ENCODE measurements around the gene PDRG1.

The PDRG1 gene

DNA sequence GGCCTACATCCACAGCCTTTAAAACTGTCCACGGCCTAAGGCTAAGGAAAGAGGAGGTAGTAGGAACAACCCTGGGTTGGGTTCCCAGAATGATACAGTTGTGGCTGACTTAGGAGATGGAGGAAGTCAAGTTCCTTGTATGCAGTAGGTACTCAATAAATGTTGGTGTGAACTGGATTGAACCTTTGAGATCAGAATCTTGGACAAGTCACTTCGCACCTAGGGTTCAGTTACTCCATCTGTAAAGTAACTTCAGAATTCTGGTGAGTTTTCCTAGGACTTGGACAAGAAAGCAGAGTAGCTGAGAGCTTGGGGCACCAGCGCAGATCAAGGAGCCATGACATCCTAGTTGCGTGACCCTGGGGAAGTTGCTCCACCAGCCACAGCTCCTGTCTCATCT is 25.2 kb upstream of the PDRG1 start:
- ChIA-PET POLR2A (no interaction called here), CTCF (no interaction called here)
- no peak for DNase-seq (ENCODE audit: extremely low spot score)

DNA sequence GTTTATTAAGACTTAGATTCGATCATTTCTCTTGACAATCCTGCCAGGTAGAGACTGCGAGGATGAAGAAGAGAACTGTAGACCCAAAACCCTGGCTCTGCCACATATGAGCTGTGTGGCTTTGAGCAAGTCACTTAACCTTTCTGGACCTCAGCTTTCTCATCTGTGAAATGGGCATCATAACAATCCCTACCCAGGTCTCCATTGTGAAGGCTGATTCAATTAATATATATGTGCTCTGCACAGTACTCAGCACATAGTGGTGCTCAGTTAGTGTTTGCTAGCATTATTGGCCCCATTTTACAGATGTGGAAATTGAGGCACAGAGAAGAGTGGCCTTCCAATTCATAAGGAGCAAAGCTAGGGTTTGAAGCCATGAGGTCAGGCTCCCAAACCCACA is 24.0 kb upstream of the PDRG1 start:
- no peak for DNase-seq (ENCODE audit: extremely low spot score)
- CTCF ChIA-PET: no interaction called here
- TF ChIP-seq LEF1 (IDR thresholded peaks at IDR 0.05; ENCODE audit: borderline replicate concordance): no peak
- TF ChIP-seq HDGF (IDR thresholded peaks at IDR 0.05; ENCODE audit: borderline replicate concordance): no peak
- TF ChIP-seq FOXA1 (IDR thresholded peaks at IDR 0.05): no peak
- no peak for TF ChIP-seq BHLHE40 (IDR thresholded peaks at IDR 0.05; ENCODE audit: borderline replicate concordance)
- no peak for TF ChIP-seq NFRKB (IDR thresholded peaks at IDR 0.05)
- TF ChIP-seq FOXM1 (IDR thresholded peaks at IDR 0.05; ENCODE audit: borderline replicate concordance): no peak
- TF ChIP-seq CTBP1 (IDR thresholded peaks at IDR 0.05; ENCODE audit: borderline replicate concordance): no peak
- TF ChIP-seq, protein P1, sequence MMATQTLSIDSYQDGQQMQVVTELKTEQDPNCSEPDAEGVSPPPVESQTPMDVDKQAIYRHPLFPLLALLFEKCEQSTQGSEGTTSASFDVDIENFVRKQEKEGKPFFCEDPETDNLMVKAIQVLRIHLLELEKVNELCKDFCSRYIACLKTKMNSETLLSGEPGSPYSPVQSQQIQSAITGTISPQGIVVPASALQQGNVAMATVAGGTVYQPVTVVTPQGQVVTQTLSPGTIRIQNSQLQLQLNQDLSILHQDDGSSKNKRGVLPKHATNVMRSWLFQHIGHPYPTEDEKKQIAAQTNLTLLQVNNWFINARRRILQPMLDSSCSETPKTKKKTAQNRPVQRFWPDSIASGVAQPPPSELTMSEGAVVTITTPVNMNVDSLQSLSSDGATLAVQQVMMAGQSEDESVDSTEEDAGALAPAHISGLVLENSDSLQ (IDR thresholded peaks at IDR 0.05): no peak
- no peak for TF ChIP-seq ZNF384 (IDR thresholded peaks at IDR 0.05)
- TF ChIP-seq L3MBTL2 (conservative IDR thresholded peaks at IDR 0.05): no peak
- no peak for TF ChIP-seq ARNT (IDR thresholded peaks at IDR 0.05)
- no peak for TF ChIP-seq ELF4 (IDR thresholded peaks at IDR 0.05)
- no peak for TF ChIP-seq FOXK2 (IDR thresholded peaks at IDR 0.05)
- no peak for TF ChIP-seq TARDBP (IDR thresholded peaks at IDR 0.05)
- TF ChIP-seq SUZ12 (IDR thresholded peaks at IDR 0.05): no peak
- TF ChIP-seq SP1 (IDR thresholded peaks at IDR 0.05): no peak
- POLR2A ChIA-PET: interaction anchor here (0.8 kb wide), 1 partner anchor 96 kb away, joined by 3 read pairs; no protein-coding TSS in a partner anchor

More for the DNA sequence above, 25.2 kb upstream of the PDRG1 start:
- TF ChIP-seq FOXA1 (IDR thresholded peaks at IDR 0.05) (no peak), FOXM1 (IDR thresholded peaks at IDR 0.05; ENCODE audit: borderline replicate concordance) (no peak), NFRKB (IDR thresholded peaks at IDR 0.05) (no peak)
- TF ChIP-seq, protein P1 (IDR thresholded peaks at IDR 0.05): no peak

- no peak for DNase-seq (ENCODE audit: extremely low spot score)
- ChIA-PET POLR2A (interaction anchor here (0.8 kb wide), 1 partner anchor 95 kb away, joined by 3 read pairs; no protein-coding TSS in a partner anchor), CTCF (no interaction called here)
- TF ChIP-seq FOXA1 (IDR thresholded peaks at IDR 0.05): no peak
- TF ChIP-seq BHLHE40 (IDR thresholded peaks at IDR 0.05; ENCODE audit: borderline replicate concordance): no peak
- no peak for TF ChIP-seq FOXM1 (IDR thresholded peaks at IDR 0.05; ENCODE audit: borderline replicate concordance)
- no peak for TF ChIP-seq ZNF384 (IDR thresholded peaks at IDR 0.05)
- TF ChIP-seq SP1 (IDR thresholded peaks at IDR 0.05): no peak
- TF ChIP-seq, protein P1 (IDR thresholded peaks at IDR 0.05): no peak
- TF ChIP-seq NFRKB (IDR thresholded peaks at IDR 0.05): no peak
- TF ChIP-seq SUZ12 (IDR thresholded peaks at IDR 0.05): no peak
- no peak for TF ChIP-seq ARNT (IDR thresholded peaks at IDR 0.05)
- no peak for TF ChIP-seq HDGF (IDR thresholded peaks at IDR 0.05; ENCODE audit: borderline replicate concordance)
- TF ChIP-seq TARDBP (IDR thresholded peaks at IDR 0.05): no peak
- no peak for TF ChIP-seq CTBP1 (IDR thresholded peaks at IDR 0.05; ENCODE audit: borderline replicate concordance)
- no peak for TF ChIP-seq ELF4 (IDR thresholded peaks at IDR 0.05)
- no peak for TF ChIP-seq LEF1 (IDR thresholded peaks at IDR 0.05; ENCODE audit: borderline replicate concordance)
- no peak for TF ChIP-seq L3MBTL2 (conservative IDR thresholded peaks at IDR 0.05)
- no peak for TF ChIP-seq FOXK2 (IDR thresholded peaks at IDR 0.05)
Measured at GRCh38 chr20:31974951-31975487, 23.2 kb upstream of the PDRG1 start.

GRCh38 chr20:31974296-31974695 is 22.4 kb upstream of the PDRG1 start:
- POLR2A ChIA-PET: no interaction called here
- TF ChIP-seq, protein P1 (IDR thresholded peaks at IDR 0.05): no peak
- no peak for TF ChIP-seq ARNT (IDR thresholded peaks at IDR 0.05)
- no peak for TF ChIP-seq NFRKB (IDR thresholded peaks at IDR 0.05)
- no peak for TF ChIP-seq HDGF (IDR thresholded peaks at IDR 0.05; ENCODE audit: borderline replicate concordance)
- TF ChIP-seq CTBP1 (IDR thresholded peaks at IDR 0.05; ENCODE audit: borderline replicate concordance): no peak
- no peak for TF ChIP-seq ELF4 (IDR thresholded peaks at IDR 0.05)
- TF ChIP-seq ZNF384 (IDR thresholded peaks at IDR 0.05): no peak
- TF ChIP-seq SP1 (IDR thresholded peaks at IDR 0.05): no peak
- DNase-seq (ENCODE audit: extremely low spot score): no peak
- CTCF ChIA-PET: no interaction called here

GRCh38 chr20:31972471-31973021 is 20.7 kb upstream of the PDRG1 start:
- DNase-seq (ENCODE audit: extremely low spot score): no peak
- ChIA-PET POLR2A (no interaction called here), CTCF (interaction anchor here (1.0 kb wide), 1 partner anchor 34 kb away, joined by 3 read pairs; no protein-coding TSS in a partner anchor)
- TF ChIP-seq TARDBP (IDR thresholded peaks at IDR 0.05): no peak
- TF ChIP-seq SP1 (IDR thresholded peaks at IDR 0.05): no peak
- TF ChIP-seq FOXK2 (IDR thresholded peaks at IDR 0.05): no peak
- no peak for TF ChIP-seq ELF4 (IDR thresholded peaks at IDR 0.05)
- TF ChIP-seq, protein P1 (IDR thresholded peaks at IDR 0.05): no peak
- no peak for TF ChIP-seq SUZ12 (IDR thresholded peaks at IDR 0.05)
- TF ChIP-seq LEF1 (IDR thresholded peaks at IDR 0.05; ENCODE audit: borderline replicate concordance): no peak
- no peak for TF ChIP-seq NFRKB (IDR thresholded peaks at IDR 0.05)
- TF ChIP-seq FOXM1 (IDR thresholded peaks at IDR 0.05; ENCODE audit: borderline replicate concordance): no peak
- TF ChIP-seq BHLHE40 (IDR thresholded peaks at IDR 0.05; ENCODE audit: borderline replicate concordance): no peak
- TF ChIP-seq FOXA1 (IDR thresholded peaks at IDR 0.05): no peak
- TF ChIP-seq HDGF (IDR thresholded peaks at IDR 0.05; ENCODE audit: borderline replicate concordance): no peak
- TF ChIP-seq CTBP1 (IDR thresholded peaks at IDR 0.05; ENCODE audit: borderline replicate concordance): no peak
- TF ChIP-seq L3MBTL2 (conservative IDR thresholded peaks at IDR 0.05): no peak
- no peak for TF ChIP-seq ZNF384 (IDR thresholded peaks at IDR 0.05)
- no peak for TF ChIP-seq ARNT (IDR thresholded peaks at IDR 0.05)

Measured in HEK293T (cell line).